ENCODE measurements around the gene UROC1.

DNA sequence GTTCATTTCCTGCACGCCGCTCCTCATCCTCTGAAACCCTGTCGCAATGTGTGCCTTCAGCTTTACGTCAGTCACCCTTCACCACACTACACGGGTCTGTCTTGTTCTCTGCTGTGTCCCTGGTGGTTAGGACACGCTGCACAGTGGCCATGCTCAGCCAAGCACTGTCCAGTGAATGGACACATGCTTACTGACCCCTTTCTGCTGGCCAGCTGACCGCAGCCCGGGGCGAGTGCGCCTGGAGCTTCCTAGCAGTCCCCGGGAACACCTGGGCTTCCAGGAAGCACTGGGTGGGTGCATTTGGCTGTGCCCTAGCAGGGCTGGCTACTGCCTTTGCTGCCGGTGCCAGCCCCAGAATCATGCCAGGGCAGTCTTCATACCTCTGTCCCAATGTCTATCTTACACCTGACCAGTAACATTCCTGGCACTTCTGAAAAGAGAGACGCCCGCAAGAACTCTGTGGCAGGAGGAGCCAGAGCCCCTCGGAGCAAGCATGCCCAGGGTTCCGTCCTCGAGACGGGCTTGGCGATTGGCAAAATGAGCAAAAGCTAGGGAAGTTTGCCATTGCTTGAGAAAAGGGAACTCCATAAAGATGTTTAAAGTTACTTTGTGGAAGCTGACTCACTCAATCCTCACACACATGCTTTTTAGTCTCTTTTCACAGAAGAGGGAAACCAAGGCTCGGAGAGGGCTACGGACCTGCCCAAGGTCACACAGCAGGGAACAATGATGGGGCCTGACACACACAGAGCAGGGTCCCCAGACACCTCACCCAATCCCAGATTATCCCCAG lies 26.2 kb downstream of the UROC1 start:
- no peak for TF ChIP-seq CTCF (IDR thresholded peaks at IDR 0.05)
- no peak for TF ChIP-seq POLR2A (IDR thresholded peaks at IDR 0.05)

All from body of pancreas (tissue), 4 donors.